ENCODE data around the gene RBMS3. TPM values are rescaled to one million over a fixed set of nuclear protein-coding genes. Genes with fewer than 3 reads are reported as not detected.

The RBMS3 gene
- total RNA-seq, 1 donor from 2014 or later, result 0.73 TPM

GRCh38 chr3:29565236-29565635 is 284.4 kb downstream of the RBMS3 start:
- intact Hi-C loops (cut with micrococcal nuclease), result no loop called here

GRCh38 chr3:29567501-29567900 is 286.6 kb downstream of the RBMS3 start:
- intact Hi-C loops (cut with micrococcal nuclease), result no loop called here

- intact Hi-C loops (cut with micrococcal nuclease), result no loop called here
Measured at GRCh38 chr3:29568355-29568754, 287.5 kb downstream of the RBMS3 start.

GRCh38 chr3:29576181-29576580 is 295.3 kb downstream of the RBMS3 start:
- intact Hi-C loops (cut with micrococcal nuclease), result no loop called here

GRCh38 chr3:29576675-29577074 is 295.8 kb downstream of the RBMS3 start:
- intact Hi-C loops (cut with micrococcal nuclease), result no loop called here

- intact Hi-C loops (cut with micrococcal nuclease), result no loop called here
Measured at GRCh38 chr3:29577250-29577649, 296.4 kb downstream of the RBMS3 start.

GRCh38 chr3:29581311-29581710 is 300.4 kb downstream of the RBMS3 start:
- intact Hi-C loops (cut with micrococcal nuclease), result no loop called here

GRCh38 chr3:29582273-29582672 is 301.4 kb downstream of the RBMS3 start:
- intact Hi-C loops (cut with micrococcal nuclease), result no loop called here

- intact Hi-C loops (cut with micrococcal nuclease), result no loop called here
Measured at GRCh38 chr3:29583861-29584260, 303.0 kb downstream of the RBMS3 start.

GRCh38 chr3:29585368-29585767 is 304.5 kb downstream of the RBMS3 start:
- intact Hi-C loops (cut with micrococcal nuclease), result no loop called here

- intact Hi-C loops (cut with micrococcal nuclease), result no loop called here
Measured at GRCh38 chr3:29587340-29587739, 306.5 kb downstream of the RBMS3 start.

GRCh38 chr3:29590012-29590411 is 309.1 kb downstream of the RBMS3 start:
- intact Hi-C loops (cut with micrococcal nuclease), result no loop called here

- intact Hi-C loops (cut with micrococcal nuclease), result no loop called here
Measured at GRCh38 chr3:29590461-29590860, 309.6 kb downstream of the RBMS3 start.

- intact Hi-C loops (cut with micrococcal nuclease), result no loop called here
Measured at GRCh38 chr3:29591579-29591978, 310.7 kb downstream of the RBMS3 start.

GRCh38 chr3:29593802-29594201 is 312.9 kb downstream of the RBMS3 start:
- intact Hi-C loops (cut with micrococcal nuclease), result no loop called here

- intact Hi-C loops (cut with micrococcal nuclease), result no loop called here
Measured at GRCh38 chr3:29594261-29594660, 313.4 kb downstream of the RBMS3 start.

- intact Hi-C loops (cut with micrococcal nuclease), result no loop called here
Measured at GRCh38 chr3:29597376-29598008, 316.6 kb downstream of the RBMS3 start.

- intact Hi-C loops (cut with micrococcal nuclease), result no loop called here
Measured at GRCh38 chr3:29601861-29602585, 321.2 kb downstream of the RBMS3 start.

- intact Hi-C loops (cut with micrococcal nuclease), result no loop called here
Measured at GRCh38 chr3:29605845-29606244, 325.0 kb downstream of the RBMS3 start.

- intact Hi-C loops (cut with micrococcal nuclease), result no loop called here
Measured at GRCh38 chr3:29606416-29606815, 325.5 kb downstream of the RBMS3 start.

GRCh38 chr3:29608414-29609327 is 327.8 kb downstream of the RBMS3 start:
- intact Hi-C loops (cut with micrococcal nuclease), result no loop called here

- intact Hi-C loops (cut with micrococcal nuclease), result no loop called here
Measured at GRCh38 chr3:29609328-29609811, 328.5 kb downstream of the RBMS3 start.
